WTC11 (cell line): Measurements from ENCODE around the gene WIZ.

Experiments
- ATF2 ChIP-seq: sonication (generic); formaldehyde crosslinking; IDR thresholded peaks from 2 replicates; pipeline ENCODE4 v1.8.1; 2022; ENCODE audit warnings: low read depth, missing genetic modification reagents, borderline replicate concordance
- CTCF ChIP-seq: fragments of 200-600 bp; IDR thresholded peaks from 2 replicates; pipeline ENCODE4 v1.8.0; 2022; ENCODE audit warnings: antibody characterized with exemption
- ELF4 ChIP-seq: sonication (generic); formaldehyde crosslinking; IDR thresholded peaks from 2 replicates; pipeline ENCODE4 v1.8.1; 2022; ENCODE audit warnings: low read depth, mild to moderate bottlenecking, moderate library complexity, missing genetic modification reagents
- FOXJ3 ChIP-seq: sonication (generic); formaldehyde crosslinking; IDR thresholded peaks from 2 replicates; pipeline ENCODE4 v1.9.0; 2021; ENCODE audit warnings: missing genetic modification reagents, mild to moderate bottlenecking, borderline replicate concordance
- JUN ChIP-seq: sonication (generic); formaldehyde crosslinking; IDR thresholded peaks from 2 replicates; pipeline ENCODE4 v1.8.0; 2023; ENCODE audit warnings: mild to moderate bottlenecking, missing genetic modification reagents
- NFE2L1 ChIP-seq: sonication (generic); formaldehyde crosslinking; IDR thresholded peaks from 2 replicates; pipeline ENCODE4 v1.8.1; 2023; ENCODE audit warnings: missing genetic modification reagents
- SP1 ChIP-seq: sonication (generic); formaldehyde crosslinking; conservative IDR thresholded peaks from 2 replicates; pipeline ENCODE4 v1.8.1; 2022; ENCODE audit warnings: missing genetic modification reagents
- TEAD4 ChIP-seq: sonication (generic); formaldehyde crosslinking; IDR thresholded peaks from 2 replicates; pipeline ENCODE4 v1.8.0; 2022; ENCODE audit warnings: mild to moderate bottlenecking, missing genetic modification reagents
- ZBTB43 ChIP-seq: sonication (generic); formaldehyde crosslinking; IDR thresholded peaks from 2 replicates; pipeline ENCODE4 v1.8.1; 2023; ENCODE audit warnings: mild to moderate bottlenecking, missing genetic modification reagents
- ZNF232 ChIP-seq: sonication (generic); formaldehyde crosslinking; IDR thresholded peaks from 2 replicates; pipeline ENCODE4 v1.8.0; 2022; ENCODE audit warnings: mild to moderate bottlenecking, missing genetic modification reagents
- ZNF416 ChIP-seq: fragments of 250-450 bp; sonication (Bioruptor Pico); IDR thresholded peaks from 2 replicates; pipeline ENCODE4 v1.9.0; 2021; ENCODE audit warnings: mild to moderate bottlenecking, inconsistent platforms
- TF ChIP-seq, protein P1 (sequence below): sonication (generic); formaldehyde crosslinking; conservative IDR thresholded peaks from 2 replicates; pipeline ENCODE4 v1.8.1; 2023; ENCODE audit warnings: mild to moderate bottlenecking, low read depth, missing genetic modification reagents, moderate library complexity

GRCh38 chr19:15432018-15432494 lies 17.7 kb downstream of the WIZ start:
- no peak for TF ChIP-seq CTCF
- no peak for TF ChIP-seq ELF4 (CRISPR knock-in tag)
- no peak for TF ChIP-seq JUN
- TF ChIP-seq, protein P1, sequence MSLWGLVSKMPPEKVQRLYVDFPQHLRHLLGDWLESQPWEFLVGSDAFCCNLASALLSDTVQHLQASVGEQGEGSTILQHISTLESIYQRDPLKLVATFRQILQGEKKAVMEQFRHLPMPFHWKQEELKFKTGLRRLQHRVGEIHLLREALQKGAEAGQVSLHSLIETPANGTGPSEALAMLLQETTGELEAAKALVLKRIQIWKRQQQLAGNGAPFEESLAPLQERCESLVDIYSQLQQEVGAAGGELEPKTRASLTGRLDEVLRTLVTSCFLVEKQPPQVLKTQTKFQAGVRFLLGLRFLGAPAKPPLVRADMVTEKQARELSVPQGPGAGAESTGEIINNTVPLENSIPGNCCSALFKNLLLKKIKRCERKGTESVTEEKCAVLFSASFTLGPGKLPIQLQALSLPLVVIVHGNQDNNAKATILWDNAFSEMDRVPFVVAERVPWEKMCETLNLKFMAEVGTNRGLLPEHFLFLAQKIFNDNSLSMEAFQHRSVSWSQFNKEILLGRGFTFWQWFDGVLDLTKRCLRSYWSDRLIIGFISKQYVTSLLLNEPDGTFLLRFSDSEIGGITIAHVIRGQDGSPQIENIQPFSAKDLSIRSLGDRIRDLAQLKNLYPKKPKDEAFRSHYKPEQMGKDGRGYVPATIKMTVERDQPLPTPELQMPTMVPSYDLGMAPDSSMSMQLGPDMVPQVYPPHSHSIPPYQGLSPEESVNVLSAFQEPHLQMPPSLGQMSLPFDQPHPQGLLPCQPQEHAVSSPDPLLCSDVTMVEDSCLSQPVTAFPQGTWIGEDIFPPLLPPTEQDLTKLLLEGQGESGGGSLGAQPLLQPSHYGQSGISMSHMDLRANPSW (CRISPR knock-in tag) = no peak
- TF ChIP-seq TEAD4 = no peak
- TF ChIP-seq ZNF232 (CRISPR knock-in tag) = no peak
- TF ChIP-seq ZNF416 = no peak
- no peak for TF ChIP-seq SP1 (CRISPR knock-in tag)
- TF ChIP-seq NFE2L1 (CRISPR knock-in tag) = no peak
- TF ChIP-seq ZBTB43 = no peak
- TF ChIP-seq ATF2 (CRISPR knock-in tag) = no peak
- no peak for TF ChIP-seq FOXJ3 (CRISPR knock-in tag)
